DND-41 (cell line): ENCODE measurements around the gene MRPS2.

Experiments used
- ATAC-seq: fragments of 200-7000 bp; cut with Tn5 transposase; 3 replicates; pipeline ENCODE4 v1.9.1; 2021; ENCODE audit warnings: low read depth; ENCODE audit not compliant: insufficient read depth
- DNase-seq: peaks from one replicate; pipeline ENCODE4 v3.0.0-alpha.2; 2020
- H2AFZ ChIP-seq: 2 replicates; pipeline ENCODE4 v1.6.0; 2012; ENCODE audit warnings: low read depth, low read length
- H3K27ac ChIP-seq: 2 replicates; pipeline ENCODE4 v1.5.1; 2012; ENCODE audit warnings: low read length, inconsistent platforms
- H3K27me3 ChIP-seq: fragments of 200-600 bp; sonication (generic); 2 replicates; pipeline ENCODE4 v1.6.0; 2012; ENCODE audit warnings: low read length, mild to moderate bottlenecking, inconsistent platforms; ENCODE audit not compliant: insufficient read depth, poor library complexity
- H3K36me3 ChIP-seq: 2 replicates; pipeline ENCODE4 v1.5.1; 2012; ENCODE audit warnings: low read length, inconsistent platforms; ENCODE audit not compliant: insufficient read depth
- H3K4me1 ChIP-seq: 2 replicates; pipeline ENCODE4 v1.5.1; 2012; ENCODE audit warnings: mild to moderate bottlenecking, low read length; ENCODE audit not compliant: insufficient read depth
- H3K4me2 ChIP-seq: 2 replicates; pipeline ENCODE4 v1.6.0; 2012; ENCODE audit warnings: mild to moderate bottlenecking, moderate library complexity, low read length, inconsistent platforms; ENCODE audit not compliant: insufficient read depth
- H3K4me3 ChIP-seq, 2 experiments: fragments of 200-600 bp in 1 of 2; shearing (Covaris generic) in 1 of 2; 2 replicates each; pipeline ENCODE4 v1.5.1; 2012 to 2016; ENCODE audit warnings: inconsistent platforms in 2 of 2, low read length in 2 of 2, mild to moderate bottlenecking in 2 of 2, low read depth in 1 of 2, moderate library complexity in 1 of 2
- H3K79me2 ChIP-seq: 2 replicates; pipeline ENCODE4 v1.6.0; 2012; ENCODE audit warnings: low read length, inconsistent platforms; ENCODE audit not compliant: insufficient read depth
- H3K9ac ChIP-seq: 2 replicates; pipeline ENCODE4 v1.6.0; 2012; ENCODE audit warnings: low read depth, mild to moderate bottlenecking, inconsistent platforms, low read length, moderate library complexity
- H3K9me3 ChIP-seq: 2 replicates; pipeline ENCODE4 v1.5.1; 2012; ENCODE audit warnings: low read length, moderate library complexity, mild to moderate bottlenecking, inconsistent platforms; ENCODE audit not compliant: insufficient read depth, severe bottlenecking
- H4K20me1 ChIP-seq: 2 replicates; pipeline ENCODE4 v1.6.0; 2012; ENCODE audit warnings: low read length; ENCODE audit not compliant: insufficient read depth
- CTCF ChIP-seq: IDR thresholded peaks from 2 replicates; pipeline ENCODE4 v1.5.1; 2012; ENCODE audit warnings: borderline replicate concordance, low read length, moderate library complexity, mild to moderate bottlenecking; ENCODE audit not compliant: poor library complexity, severe bottlenecking; ENCODE audit errors: extremely low read depth
- EZH2 ChIP-seq: IDR thresholded peaks from 3 replicates; pipeline ENCODE4 v1.6.1; 2012; ENCODE audit warnings: borderline replicate concordance, low read depth, mild to moderate bottlenecking, moderate library complexity, low read length, inconsistent platforms; ENCODE audit not compliant: severe bottlenecking

Gene MRPS2

DNA sequence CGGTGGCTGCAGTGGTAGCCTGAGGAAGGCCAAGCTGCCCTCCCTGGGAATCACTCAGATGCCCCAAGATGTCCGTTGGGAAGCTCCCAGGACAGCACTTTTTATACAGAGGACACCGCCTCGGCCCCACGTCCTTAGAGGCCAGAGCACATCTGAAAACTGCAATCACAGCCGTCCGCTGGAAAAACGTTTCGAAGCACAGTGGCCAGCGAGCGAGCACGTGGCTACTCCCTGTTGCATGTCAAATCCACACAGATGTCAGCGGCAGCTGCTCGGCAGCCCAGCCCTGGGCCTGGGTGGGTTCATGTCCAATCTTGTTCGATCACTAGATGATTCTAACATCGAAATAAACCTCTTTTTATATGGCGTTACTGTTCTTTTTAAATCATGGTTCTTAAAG lies 12.0 kb upstream of the MRPS2 start:
- TF ChIP-seq CTCF (no peak), EZH2 (no peak)
- H4K20me1 ChIP-seq: no peaks in the 10 kb centered on the region
- H3K36me3 ChIP-seq: no peaks in the 10 kb centered on the region

DNA sequence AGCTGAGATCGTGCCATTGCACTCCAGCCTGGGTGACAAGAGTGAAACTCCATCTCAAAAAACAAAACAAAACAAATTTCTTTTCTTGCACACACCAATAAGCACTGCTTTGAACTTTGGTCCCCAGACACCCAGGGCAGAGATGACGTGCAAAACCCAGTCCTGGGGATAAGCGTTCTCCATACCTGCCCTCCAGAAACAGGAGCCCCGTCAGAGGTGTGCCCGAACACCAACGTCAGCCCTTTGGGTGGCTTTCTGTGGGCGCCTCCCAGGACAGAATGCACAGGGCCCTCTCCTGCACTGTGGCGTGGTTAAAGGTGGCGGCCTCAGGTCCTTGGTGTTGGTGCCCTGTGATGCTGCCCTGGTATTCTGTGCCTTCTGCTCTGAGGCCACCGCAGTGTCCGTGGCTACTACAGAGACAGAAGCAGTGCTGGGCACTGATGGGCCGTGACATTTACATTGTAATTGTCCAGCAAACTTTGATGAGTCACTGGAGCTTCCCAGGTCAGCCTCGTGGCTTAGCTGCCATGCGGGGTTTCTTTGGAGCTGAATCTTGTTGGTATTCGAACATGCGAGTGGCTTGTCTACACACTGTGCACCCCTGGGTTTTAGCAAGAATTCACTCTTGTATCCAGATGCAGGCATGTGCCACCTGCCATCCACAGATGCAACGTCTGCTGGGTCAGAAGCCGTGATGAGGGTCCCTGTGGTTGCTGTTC lies 11.1 kb upstream of the MRPS2 start:
- H3K36me3 ChIP-seq: no peaks in the 10 kb centered on the region
- no peak for ATAC-seq

More for the DNA sequence above, 12.0 kb upstream of the MRPS2 start:
- Histone ChIP-seq H3K27ac (no peak overlapping the region), H3K27me3 (no peaks in the 10 kb centered on the region), H3K9ac (no peak overlapping the region), H3K9me3 (no peaks in the 10 kb centered on the region), H3K4me2 (no peak overlapping the region), H3K79me2 (no peaks in the 10 kb centered on the region), H2AFZ (no peak overlapping the region), H3K4me3 (no peak overlapping the region), H3K4me1 (no peaks in the 10 kb centered on the region)
- no peak for DNase-seq
- ATAC-seq: no peak

GRCh38 chr9:135490166-135490870 lies 10.2 kb upstream of the MRPS2 start:
- H4K20me1 ChIP-seq: no peaks in the 10 kb centered on the region
- no peak overlapping the region for H3K4me2 ChIP-seq
- H3K79me2 ChIP-seq: no peaks in the 10 kb centered on the region
- no peak overlapping the region for H3K27ac ChIP-seq
- peaks cover 2% of the 10 kb centered on the region for H3K27me3 ChIP-seq
- no peak overlapping the region for H2AFZ ChIP-seq
- TF ChIP-seq CTCF (no peak), EZH2 (no peak)
- H3K4me3 ChIP-seq: no peak overlapping the region
- ATAC-seq: no peak
- H3K9me3 ChIP-seq: no peaks in the 10 kb centered on the region
- H3K4me1 ChIP-seq: no peaks in the 10 kb centered on the region
- DNase-seq: no peak
- H3K9ac ChIP-seq: no peak overlapping the region
- H3K36me3 ChIP-seq: no peaks in the 10 kb centered on the region

More for the DNA sequence above, 11.1 kb upstream of the MRPS2 start:
- Histone ChIP-seq H3K9me3 (no peaks in the 10 kb centered on the region), H3K27ac (no peak overlapping the region), H3K9ac (no peak overlapping the region), H2AFZ (no peak overlapping the region), H3K79me2 (no peaks in the 10 kb centered on the region), H4K20me1 (no peaks in the 10 kb centered on the region), H3K27me3 (no peaks in the 10 kb centered on the region), H3K4me1 (no peaks in the 10 kb centered on the region), H3K4me3 (no peak overlapping the region), H3K4me2 (no peak overlapping the region)
- TF ChIP-seq EZH2: no peak
- TF ChIP-seq CTCF: no peak
- no peak for DNase-seq
